ENCODE results near the gene PPM1N. TPM values are rescaled to one million over a fixed set of nuclear protein-coding genes. Genes with fewer than 3 reads are reported as not detected.

Gene PPM1N
- total and polyA plus RNA-seq, 2 of the 13 experiments (the other 11 are each of a cell fraction or from before 2014, with no cell fraction given): 0.31 to 1.8 TPM

GRCh38 chr19:45539459-45539858 is 41.2 kb downstream of the PPM1N start:
- no peak overlapping the region for H3K4me2 ChIP-seq (ENCODE audit: low read depth, low read length)
- DNase-seq (ENCODE audit: low spot score): no peak
- CTCF ChIA-PET (ENCODE audit: low intra/inter-chr PET ratio, low total read pairs): no interaction called here
- no peak overlapping the region for H3K27ac ChIP-seq (ENCODE audit: extremely low read length, insufficient read depth, low read length)
- WGBS (ENCODE audit: low lambda C conversion rate): 97% methylated on average over 9 of the region's 9 CpGs
- H3K4me1 ChIP-seq (ENCODE audit: insufficient read depth, low read length): peaks cover 19% of the 10 kb centered on the region
- no peaks in the 10 kb centered on the region for H3K9me3 ChIP-seq (ENCODE audit: low read length)
- H3K9ac ChIP-seq (ENCODE audit: insufficient read depth, low read depth, low read length): no peak overlapping the region
- no peak overlapping the region for H2AFZ ChIP-seq (ENCODE audit: low read length)
- H3K79me2 ChIP-seq (ENCODE audit: insufficient read depth, low read length): no peaks in the 10 kb centered on the region
- POLR2A ChIA-PET: no interaction called here
- ATAC-seq: no peak
- BruUV-seq (replicated peaks): no TSS peak
- intact Hi-C loops (cut with micrococcal nuclease; ENCODE audit: unreplicated experiment) (no loop called here), in situ Hi-C loops (cut with HindIII; ENCODE audit: extremely low pct_ligation_motif_present, low pct_unique_long_range_greater_than_20kb) (no loop called here)
- no peaks in the 10 kb centered on the region for H3K36me3 ChIP-seq (replicated peaks in 1 of 2; ENCODE audit: control insufficient read depth in 1 of 2, insufficient read depth in 2 of 2, low read length in 2 of 2)
- no peaks in the 10 kb centered on the region for H3K27me3 ChIP-seq (ENCODE audit: control insufficient read depth in 1 of 2, insufficient read depth in 2 of 2, low read length in 2 of 2)
- no peaks in the 10 kb centered on the region for H4K20me1 ChIP-seq (ENCODE audit: insufficient read depth, low read length)
- H3K4me3 ChIP-seq (replicated peaks in 1 of 3; ENCODE audit: insufficient read depth in 1 of 3, low read depth in 2 of 3, low read length in 3 of 3): no peak overlapping the region
- FAIRE-seq: no peak
- TF ChIP-seq JDP2 (CRISPR knock-in tag; IDR thresholded peaks at IDR 0.05; ENCODE audit: borderline replicate concordance) (no peak), EED (CRISPR knock-in tag; IDR thresholded peaks at IDR 0.05) (no peak)

- H3K4me2 ChIP-seq (ENCODE audit: low read depth, low read length): 0 out of 2 replicates have a peak overlapping the region, but pooled peaks have one; percentile 2
- no peak overlapping the region for H3K9ac ChIP-seq (ENCODE audit: insufficient read depth, low read depth, low read length)
- H2AFZ ChIP-seq (ENCODE audit: low read length): no peak overlapping the region
- H4K20me1 ChIP-seq (ENCODE audit: insufficient read depth, low read length): no peaks in the 10 kb centered on the region
- H3K36me3 ChIP-seq (replicated peaks in 1 of 2; ENCODE audit: control insufficient read depth in 1 of 2, insufficient read depth in 2 of 2, low read length in 2 of 2): no peaks in the 10 kb centered on the region
- TF ChIP-seq GATAD2A (CRISPR knock-in tag; IDR thresholded peaks at IDR 0.05) (0 out of 2 replicates have a peak, but pooled peaks have one; percentile 26), ZNF333 (CRISPR knock-in tag; IDR thresholded peaks at IDR 0.05; ENCODE audit: borderline replicate concordance) (peak; percentile 96), TEAD3 (CRISPR knock-in tag; optimal IDR thresholded peaks at IDR 0.05; ENCODE audit: borderline replicate concordance) (peak; percentile 29), PITX1 (CRISPR knock-in tag; IDR thresholded peaks at IDR 0.05) (no peak), SIX4 (CRISPR knock-in tag; IDR thresholded peaks at IDR 0.05) (no peak), FOSL2 (CRISPR knock-in tag; IDR thresholded peaks at IDR 0.05) (peak; percentile 58; the same call in 1 of the 2 replicates), SOX13 (IDR thresholded peaks at IDR 0.05) (no peak), SOX13 (CRISPR knock-in tag; conservative IDR thresholded peaks at IDR 0.05 in 1 of 2, IDR thresholded peaks at IDR 0.05 in 1 of 2) (peak in 1 of 2 experiments; percentile 19; a peak in 1 of 4 replicates), FOXA3 (CRISPR knock-in tag; IDR thresholded peaks at IDR 0.05) (peak; percentile 62; the same call in 1 of the 2 replicates), FOXA1 (IDR thresholded peaks at IDR 0.05) (no peak), FOXA1 (CRISPR knock-in tag; IDR thresholded peaks at IDR 0.05) (peak; percentile 57; the same call in 1 of the 2 replicates)
- H3K27ac ChIP-seq (ENCODE audit: extremely low read length, insufficient read depth, low read length): no peak overlapping the region
- 41% methylated on average over 5 of the region's 7 CpGs for WGBS (ENCODE audit: low lambda C conversion rate)
- ChIA-PET CTCF (ENCODE audit: low intra/inter-chr PET ratio, low total read pairs) (no interaction called here), POLR2A (no interaction called here)
- no TSS peak for BruUV-seq (replicated peaks)
- H3K27me3 ChIP-seq (ENCODE audit: control insufficient read depth in 1 of 2, insufficient read depth in 2 of 2, low read length in 2 of 2): no peaks in the 10 kb centered on the region
- in situ Hi-C loops (cut with HindIII; ENCODE audit: extremely low pct_ligation_motif_present, low pct_unique_long_range_greater_than_20kb) (no loop called here), intact Hi-C loops (cut with micrococcal nuclease; ENCODE audit: unreplicated experiment) (no loop called here)
- peak; percentile 86 for ATAC-seq
- peak; percentile 63 for DNase-seq (ENCODE audit: low spot score)
- H3K4me1 ChIP-seq (ENCODE audit: insufficient read depth, low read length): peaks cover 21% of the 10 kb centered on the region
- peak; percentile 56 for FAIRE-seq
- no peaks in the 10 kb centered on the region for H3K9me3 ChIP-seq (ENCODE audit: low read length)
- H3K79me2 ChIP-seq (ENCODE audit: insufficient read depth, low read length): no peaks in the 10 kb centered on the region
- H3K4me3 ChIP-seq (replicated peaks in 1 of 3; ENCODE audit: insufficient read depth in 1 of 3, low read depth in 2 of 3, low read length in 3 of 3): no peak overlapping the region
These were observed 44.0 kb downstream of the PPM1N start for GRCh38 chr19:45542234-45542668.
